Cardiac fibroblast (primary cell): Measurements from ENCODE around the gene RTN4IP1.

Source experiments
- DNase-seq, 2 donors: peaks; one replicate each; pipeline versions ENCODE4 v3.0.0 to v3.0.0-alpha.2; 2010; ENCODE audit warnings: low read depth in 2 of 2
- H3K4me3 ChIP-seq, 2 donors: replicated peaks in 1 of 2; 1 replicate in 1 of 2; 2 replicates in 1 of 2; pipeline ENCODE4 v1.5.1; 2011; ENCODE audit warnings: low read depth in 2 of 2, low read length in 2 of 2, mild to moderate bottlenecking in 2 of 2, moderate library complexity in 1 of 2
- CTCF ChIP-seq: IDR thresholded peaks from one replicate; pipeline ENCODE4 v1.5.1; 2011; ENCODE audit warnings: low read depth, mild to moderate bottlenecking, low read length, inconsistent platforms

Gene RTN4IP1

GRCh38 chr6:106529438-106529837 is 99.9 kb downstream of the RTN4IP1 start:
- TF ChIP-seq CTCF, result no peak
- no peak overlapping the region for H3K4me3 ChIP-seq
- no peak for DNase-seq

GRCh38 chr6:106528521-106528920 is 100.8 kb downstream of the RTN4IP1 start:
- peak in 1 of 2 donors; percentile 20 for DNase-seq
- H3K4me3 ChIP-seq, result no peak overlapping the region
- no peak for TF ChIP-seq CTCF

- no peak overlapping the region for H3K4me3 ChIP-seq
Observed at GRCh38 chr6:106527979-106528378, 101.3 kb downstream of the RTN4IP1 start.

GRCh38 chr6:106527117-106527516 is 102.2 kb downstream of the RTN4IP1 start:
- peak in 1 of 2 donors; percentile 68 for DNase-seq
- TF ChIP-seq CTCF, result no peak
- H3K4me3 ChIP-seq, result no peak overlapping the region

More at GRCh38 chr6:106527979-106528378, 101.3 kb downstream of the RTN4IP1 start:
- TF ChIP-seq CTCF, result no peak
- DNase-seq, result peak; percentile 81 to 96

GRCh38 chr6:106525882-106526275 is 103.4 kb downstream of the RTN4IP1 start:
- TF ChIP-seq CTCF, result no peak
- no peak overlapping the region for H3K4me3 ChIP-seq
- no peak for DNase-seq

- no peak for DNase-seq
- no peak overlapping the region for H3K4me3 ChIP-seq
- TF ChIP-seq CTCF, result no peak
Observed at GRCh38 chr6:106525107-106525881, 104.0 kb downstream of the RTN4IP1 start.
